Endometrial microvascular endothelial cells (primary cell): ENCODE measurements around the gene RTL1. TPM values are rescaled to one million over a fixed set of nuclear protein-coding genes. Genes with fewer than 3 reads are reported as not detected.

Experiments
- in situ Hi-C: cut with HindIII; loops from 2 replicates; pipeline ENCODE4 v1.10.0; 2017; ENCODE audit warnings: low sequenced_read_pairs, low pct_unique_long_range_greater_than_20kb; ENCODE audit errors: inconsistent ontology term
- total RNA-seq: library from RNA; depleted of rRNA; stranded (reverse); fragments of >200 nt; gene quantifications from one replicate; pipeline ENCODE4 v1.2.3, GENCODE V29; 2015; ENCODE audit errors: inconsistent ontology term

RTL1 gene
- total RNA-seq, 1 donor from 2014 or later, result not detected

DNA sequence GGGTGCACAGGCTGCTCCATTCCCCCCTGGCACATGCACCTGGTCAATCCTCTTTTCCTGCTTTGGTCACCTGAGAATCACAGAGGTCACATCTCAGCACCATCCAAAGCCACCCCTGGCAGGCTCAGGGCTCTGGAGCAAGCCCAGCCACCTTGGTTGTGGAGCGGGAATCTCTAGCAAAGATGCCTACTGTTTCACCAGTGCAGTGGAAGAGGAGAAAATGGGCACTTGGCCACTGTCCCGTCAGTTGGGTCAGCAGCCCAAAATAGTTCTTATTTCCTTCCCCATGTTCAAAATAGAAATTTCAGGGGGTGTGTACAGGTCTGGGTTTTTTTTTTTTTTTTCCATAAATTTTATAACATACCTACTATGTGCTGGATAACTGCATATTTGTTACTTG is 18.3 kb downstream of the RTL1 start:
- in situ Hi-C loops, result no loop called here

DNA sequence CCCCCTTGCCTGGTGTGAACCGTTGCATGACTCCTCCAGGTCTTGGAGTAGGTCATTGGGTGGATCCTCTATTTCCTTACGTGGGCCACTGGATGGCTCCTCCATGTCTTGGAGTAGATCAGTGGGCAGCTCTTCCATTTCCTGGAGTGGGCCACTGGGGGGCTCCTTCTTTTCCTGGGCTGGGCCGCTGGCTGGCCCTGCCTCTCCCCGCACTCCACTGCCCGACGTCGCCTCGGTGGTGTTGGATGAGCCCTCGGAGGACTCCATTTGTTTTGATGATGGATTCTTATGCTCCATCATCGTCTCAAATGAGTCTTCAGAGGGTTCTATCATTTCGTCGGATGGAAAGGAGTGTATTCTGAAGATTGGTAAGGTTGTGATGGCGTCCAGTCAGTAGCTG is 19.1 kb downstream of the RTL1 start:
- in situ Hi-C loops, result no loop called here

DNA sequence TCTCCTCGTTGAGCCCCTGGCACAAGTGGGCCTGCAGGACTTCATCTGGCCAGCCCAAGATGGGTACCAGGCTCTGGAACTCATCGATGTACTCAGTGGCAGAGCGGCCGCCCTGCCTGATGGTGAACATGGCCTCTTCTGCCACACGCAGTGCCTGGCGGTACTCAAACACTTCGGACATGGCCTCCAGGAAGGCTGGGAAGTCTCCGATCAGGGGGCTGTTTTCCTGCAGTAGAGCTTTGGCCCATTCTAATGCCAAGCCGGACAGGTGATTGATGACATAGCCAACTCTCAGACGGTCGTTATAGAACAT is 19.8 kb downstream of the RTL1 start:
- in situ Hi-C loops, result no loop called here

DNA sequence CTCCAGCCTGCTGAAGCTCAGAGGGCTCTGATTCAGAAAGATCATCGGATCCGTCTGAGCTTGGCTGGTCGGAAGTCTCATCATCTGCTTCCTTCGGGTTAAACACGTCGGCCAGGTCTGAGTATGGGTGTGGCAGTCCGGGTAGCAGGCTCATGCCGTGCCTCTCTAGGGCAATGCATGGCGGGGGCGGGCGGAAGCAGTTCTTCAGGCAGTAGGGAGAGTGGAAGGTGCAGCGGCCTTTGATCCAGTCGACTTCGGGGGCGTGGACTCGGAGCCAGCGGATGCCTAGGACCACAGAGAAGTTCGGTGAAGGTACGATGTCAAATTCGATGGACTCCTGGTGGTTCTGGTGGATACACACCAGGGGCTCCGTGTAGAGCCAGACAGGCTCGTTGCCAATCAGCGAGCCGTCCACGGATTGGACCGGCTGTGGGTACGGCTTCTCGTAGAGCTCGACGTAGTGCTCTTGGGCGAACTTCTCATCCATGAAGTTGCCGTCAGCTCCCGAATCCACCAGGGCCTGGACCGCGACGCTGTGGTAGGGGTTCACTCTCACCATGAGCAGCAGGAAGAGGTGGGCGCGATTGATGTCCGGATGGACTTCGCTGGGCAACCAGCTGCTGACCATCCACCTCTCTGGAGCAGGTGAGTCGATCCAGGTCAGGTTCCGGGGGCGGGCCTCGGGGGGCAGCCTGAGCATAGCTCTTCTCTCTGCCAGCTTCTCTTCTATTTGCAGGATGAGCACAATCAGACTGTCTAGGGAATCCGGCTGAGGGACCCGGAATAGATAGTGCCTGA is 20.3 kb downstream of the RTL1 start:
- in situ Hi-C loops, result no loop called here

DNA sequence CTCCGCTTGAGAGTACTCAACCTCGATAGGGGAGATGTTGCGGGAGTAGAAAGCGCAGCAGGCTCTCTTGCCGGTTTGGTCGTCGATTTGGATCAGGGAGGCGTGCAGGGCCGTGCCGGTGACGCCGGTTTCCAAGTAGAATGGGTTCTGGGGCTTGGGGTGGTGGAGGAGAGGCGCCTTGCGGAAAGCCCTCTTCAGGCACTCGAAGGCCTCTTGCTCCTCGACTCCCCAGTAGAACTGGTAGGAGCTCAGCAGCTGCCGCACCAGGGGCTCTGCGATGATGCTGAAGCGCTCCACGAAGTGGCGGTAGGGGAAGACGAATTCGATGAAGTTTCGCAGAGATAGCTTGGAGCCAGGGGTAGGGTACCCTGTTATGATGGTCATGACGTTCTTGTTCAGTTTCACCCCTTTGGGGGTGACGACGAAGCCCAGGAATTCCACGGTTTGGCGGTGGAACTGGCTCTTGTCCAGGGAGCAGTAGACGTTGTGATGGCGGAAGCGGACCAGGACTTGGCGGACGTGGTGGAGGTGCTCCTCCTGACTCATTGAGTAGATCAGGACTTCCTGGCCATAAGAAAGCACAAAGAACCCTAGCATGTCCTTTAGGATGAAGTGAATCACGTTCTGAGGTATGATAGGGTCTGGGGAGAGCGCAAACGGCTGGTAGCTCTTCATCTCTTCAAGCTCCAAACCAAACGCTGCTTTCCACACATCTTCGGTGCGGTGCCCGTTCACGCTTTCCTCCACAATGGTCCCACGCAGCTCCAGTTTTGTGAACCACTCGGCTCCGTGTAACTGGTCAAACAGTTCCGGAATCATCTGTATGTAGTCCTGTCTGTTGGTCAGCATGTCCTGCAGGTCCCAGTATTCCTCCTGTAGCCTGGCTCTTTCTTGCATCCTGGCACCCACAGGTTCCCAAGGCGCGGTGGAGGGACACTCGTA is 21.2 kb downstream of the RTL1 start:
- in situ Hi-C loops, result no loop called here

DNA sequence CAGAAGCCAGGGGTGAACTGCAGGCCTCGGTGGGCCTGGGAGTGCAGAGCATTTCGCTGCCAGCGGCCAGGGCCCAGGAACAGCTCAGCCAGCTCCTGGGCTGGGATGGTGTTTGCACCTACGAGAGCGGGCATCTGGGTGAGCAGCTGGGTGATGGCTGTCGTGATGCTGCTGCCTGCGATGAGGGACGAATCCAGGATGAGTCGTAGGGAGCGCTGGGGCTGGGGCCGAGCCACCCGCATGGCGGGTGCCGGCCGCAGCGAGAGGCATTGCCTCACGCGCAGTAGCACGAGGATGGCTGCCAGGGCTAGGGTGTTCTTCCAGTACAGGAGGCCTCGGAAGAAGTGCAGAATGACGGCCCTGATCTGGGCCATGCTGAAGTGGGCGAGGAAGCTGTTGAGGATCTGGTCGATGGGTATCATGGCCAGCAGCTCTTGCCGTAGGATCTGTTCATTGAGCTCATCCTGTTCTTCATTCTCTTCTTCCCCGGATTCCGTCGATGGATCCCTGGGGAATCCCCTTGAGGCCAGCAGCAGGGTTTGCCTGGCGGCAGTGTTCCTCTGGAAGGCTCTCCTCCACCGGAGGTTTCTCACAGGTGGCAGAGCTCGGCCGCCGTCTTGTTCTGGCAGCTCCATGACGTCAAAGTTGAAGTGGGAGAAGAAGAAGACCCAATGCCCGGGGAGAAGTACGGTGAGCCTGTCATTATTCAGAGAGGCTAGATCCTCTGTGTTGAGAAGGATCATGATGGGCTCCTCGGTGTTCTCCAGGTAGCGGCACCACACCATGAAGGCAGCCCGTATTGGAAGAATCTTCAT is 22.1 kb downstream of the RTL1 start:
- in situ Hi-C loops, result no loop called here

DNA sequence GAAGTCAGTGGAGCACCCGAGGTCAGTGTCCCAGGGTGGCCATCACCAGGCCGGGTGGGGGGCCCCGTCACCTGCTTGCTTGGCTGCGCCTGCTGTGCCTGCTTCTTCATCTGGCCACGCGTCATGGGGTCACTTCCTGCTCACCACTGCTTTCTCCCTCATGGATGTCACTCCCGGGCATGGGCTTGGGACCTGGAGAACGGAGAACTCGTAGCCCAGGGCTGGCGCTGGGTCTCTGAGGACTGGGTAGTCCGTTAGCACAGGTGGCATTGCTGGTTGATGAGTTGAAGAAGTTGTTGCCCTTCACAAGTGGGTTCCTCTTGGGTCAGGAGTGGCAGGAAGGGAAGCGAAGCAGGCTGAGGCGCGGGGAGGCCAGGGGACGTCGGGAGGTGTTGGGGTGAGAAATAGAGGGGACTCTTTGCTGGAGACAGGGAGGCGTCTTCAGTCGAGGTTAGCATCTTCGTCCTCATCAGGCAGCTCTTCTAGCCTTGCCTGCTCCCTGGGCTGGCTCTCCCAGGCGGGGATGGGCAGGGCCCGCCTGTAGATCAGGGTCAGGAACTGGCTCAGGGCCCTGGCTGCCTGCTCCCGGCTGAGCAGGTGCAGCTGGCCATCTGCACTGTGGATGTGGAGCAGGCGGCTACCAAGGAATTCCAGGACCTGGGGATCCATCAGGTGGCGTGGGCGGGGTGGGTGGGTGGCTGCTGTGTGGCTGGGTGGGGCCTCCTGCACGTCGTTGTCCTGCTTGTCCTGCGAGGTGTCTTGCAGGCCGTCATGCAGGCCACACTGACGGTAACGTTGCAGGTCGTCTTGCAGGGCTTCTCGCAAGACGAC is 23.0 kb downstream of the RTL1 start:
- in situ Hi-C loops, result no loop called here

DNA sequence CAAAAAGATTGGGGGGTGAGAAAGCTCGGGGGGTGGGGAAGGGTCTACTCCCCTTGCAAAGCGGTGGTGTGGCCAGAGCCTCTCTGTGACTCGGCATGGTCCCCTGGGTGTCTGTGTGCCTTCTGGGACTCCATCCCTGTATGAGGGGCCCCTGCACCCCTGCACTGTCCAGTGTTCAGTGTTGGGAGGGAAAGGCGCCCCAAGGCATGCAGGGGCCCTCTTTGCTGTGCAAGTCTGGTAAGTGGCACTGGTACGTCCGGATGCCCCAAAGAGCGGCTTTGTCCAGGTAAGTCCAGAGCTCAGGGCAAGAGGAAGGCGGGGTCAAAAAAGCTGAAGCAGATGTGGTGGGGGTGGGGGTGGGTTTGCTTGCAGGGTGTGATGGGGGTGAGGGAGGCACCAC is 23.7 kb downstream of the RTL1 start:
- in situ Hi-C loops, result no loop called here

DNA sequence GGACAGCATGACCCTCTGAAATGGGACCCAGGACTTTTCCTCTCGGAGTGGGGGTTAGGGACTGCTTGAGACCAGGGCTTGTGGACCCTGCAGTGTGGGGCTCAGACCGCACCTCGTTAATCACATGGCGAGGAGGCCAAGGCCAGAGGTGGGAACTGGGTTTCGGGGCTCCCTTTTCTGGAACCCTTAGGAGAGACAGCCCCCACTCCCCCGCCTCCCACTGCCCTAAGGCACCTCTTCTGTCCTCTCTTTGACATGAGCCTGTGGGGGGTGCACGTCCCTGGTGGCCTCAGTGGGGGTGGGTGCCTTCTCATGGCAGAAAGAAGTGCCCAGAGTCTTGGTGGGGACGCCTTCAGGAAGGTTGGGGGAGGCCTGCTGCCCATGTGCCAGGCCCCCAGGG is 24.3 kb downstream of the RTL1 start:
- in situ Hi-C loops, result no loop called here

DNA sequence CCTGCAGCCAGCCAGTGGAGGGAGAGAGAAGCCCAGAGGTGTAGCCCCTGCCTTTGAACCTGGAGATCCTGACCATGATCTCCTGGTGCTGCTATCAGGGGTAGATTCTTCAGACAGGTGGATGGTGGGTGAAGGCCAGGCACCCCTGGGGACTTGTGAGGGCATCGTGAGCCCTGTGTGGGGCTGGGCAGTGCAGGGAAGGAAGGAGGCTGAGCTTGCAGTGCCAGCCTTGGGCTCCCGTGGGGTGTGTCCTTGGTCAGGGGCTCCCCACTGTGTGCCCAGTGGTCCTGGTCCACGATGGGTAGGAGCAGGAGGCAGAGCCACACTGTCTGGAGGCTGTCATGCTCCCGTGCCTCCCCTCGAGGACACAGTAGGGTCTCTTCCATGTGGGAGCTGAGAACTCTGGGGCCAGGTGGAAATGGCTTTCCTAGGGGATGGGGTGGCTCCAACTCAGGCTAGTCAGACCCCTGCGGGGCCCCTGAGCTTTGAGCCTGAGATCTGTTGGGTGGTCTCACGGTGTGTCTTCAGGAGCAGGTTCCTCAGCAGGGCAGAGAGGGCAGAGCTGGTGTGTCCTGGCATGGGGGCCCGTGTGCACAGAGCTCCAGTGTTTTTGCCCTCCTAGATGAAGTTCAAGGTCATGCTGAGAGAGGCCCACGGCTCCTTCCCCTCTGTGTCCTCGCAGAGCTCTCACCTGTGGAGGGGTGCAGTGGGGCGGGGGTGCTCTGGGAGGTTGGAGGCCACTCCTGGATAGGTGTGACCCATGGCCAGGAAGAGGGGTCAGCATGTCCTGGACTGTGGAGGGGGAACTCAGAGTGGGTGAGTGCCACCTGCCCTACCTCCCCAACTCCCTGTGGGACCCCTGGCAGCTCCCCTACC is 25.0 kb downstream of the RTL1 start:
- in situ Hi-C loops, result no loop called here

DNA sequence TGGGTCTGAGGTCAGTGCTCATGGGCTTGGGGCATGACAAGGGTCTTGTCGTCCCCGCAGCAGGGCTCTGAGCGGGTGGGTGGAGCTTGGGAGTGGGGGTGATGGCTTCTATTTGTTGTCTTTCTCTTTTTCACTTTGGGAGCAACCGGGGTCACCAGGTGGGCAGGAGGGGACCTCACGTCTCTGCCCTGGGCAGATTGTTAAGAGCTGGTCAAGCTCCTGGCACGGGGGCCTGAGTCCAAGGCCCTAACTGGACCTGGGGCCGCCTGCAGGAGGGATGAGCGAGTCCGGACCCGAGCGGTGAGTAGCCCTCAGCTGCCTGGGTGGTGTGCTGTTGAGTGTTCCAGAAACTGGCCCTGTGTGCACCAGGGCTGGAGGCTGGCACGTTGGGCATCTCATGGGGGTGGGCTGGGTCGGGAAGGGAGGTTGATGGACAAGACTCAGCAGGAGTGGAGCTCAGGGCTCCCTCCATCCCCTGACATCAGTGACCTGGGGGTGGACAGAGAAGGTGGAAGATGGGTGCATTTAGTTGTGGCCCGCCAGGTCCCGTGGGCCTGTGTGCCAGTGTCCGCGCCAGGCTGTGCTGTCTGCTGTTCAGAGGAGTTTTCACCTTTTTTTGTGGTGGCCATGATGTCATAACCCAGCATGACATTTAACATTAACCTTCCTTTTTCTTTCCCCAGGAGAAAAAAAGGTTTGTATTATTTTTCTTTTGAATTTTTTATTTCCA is 27.5 kb downstream of the RTL1 start:
- in situ Hi-C loops, result no loop called here

DNA sequence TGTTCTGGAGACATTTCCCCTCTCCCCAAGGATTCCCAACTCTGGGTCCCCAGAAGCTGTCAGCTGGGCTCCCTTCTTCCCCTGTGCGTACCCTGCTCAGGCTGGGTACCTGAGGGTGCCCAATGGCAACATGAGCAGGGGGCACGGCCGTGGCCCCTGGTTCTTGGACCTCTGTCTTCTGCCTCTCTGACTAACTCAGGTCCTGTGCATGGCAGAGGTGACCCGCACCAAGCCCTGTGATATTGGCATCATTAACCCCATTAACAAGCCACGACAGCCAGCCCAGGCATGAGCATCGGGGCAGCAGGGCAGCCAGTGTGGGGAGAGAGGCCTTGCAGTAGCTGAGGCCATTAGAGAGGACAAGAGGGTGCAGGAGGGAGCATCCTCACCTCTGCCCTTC is 28.4 kb downstream of the RTL1 start:
- in situ Hi-C loops, result no loop called here

DNA sequence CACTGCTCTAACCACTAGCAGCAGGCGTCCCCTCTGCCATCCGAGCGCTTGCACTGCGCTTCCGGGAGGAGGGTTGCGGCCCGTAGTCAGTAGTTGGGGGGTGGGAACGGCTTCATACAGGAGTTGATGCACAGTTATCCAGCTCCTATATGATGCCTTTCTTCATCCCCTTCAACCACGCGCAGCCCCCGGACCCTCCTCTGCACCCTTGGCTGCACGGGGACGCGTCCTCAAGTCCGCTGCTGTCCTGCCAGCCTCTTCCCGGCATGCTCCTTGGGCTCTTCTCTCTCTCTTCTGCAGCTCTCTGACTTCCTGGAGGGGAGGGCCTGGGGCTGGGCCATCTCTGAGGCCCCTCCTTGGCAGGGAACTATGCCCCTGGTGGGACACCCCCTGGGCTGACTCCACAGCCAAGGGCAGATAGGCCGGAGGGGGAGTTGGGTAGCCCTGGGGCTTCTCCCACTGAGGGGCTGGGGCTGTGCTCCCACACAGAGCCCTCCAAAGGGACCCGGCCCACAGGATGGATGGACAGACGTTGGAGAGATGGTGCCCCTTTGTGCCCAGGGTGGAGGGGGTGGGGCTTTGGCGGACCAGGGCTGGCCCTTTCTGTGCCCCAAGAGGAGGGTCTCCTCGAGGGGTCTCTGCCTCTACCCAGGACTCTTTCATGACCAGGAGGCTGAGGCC is 29.0 kb downstream of the RTL1 start:
- in situ Hi-C loops, result no loop called here

DNA sequence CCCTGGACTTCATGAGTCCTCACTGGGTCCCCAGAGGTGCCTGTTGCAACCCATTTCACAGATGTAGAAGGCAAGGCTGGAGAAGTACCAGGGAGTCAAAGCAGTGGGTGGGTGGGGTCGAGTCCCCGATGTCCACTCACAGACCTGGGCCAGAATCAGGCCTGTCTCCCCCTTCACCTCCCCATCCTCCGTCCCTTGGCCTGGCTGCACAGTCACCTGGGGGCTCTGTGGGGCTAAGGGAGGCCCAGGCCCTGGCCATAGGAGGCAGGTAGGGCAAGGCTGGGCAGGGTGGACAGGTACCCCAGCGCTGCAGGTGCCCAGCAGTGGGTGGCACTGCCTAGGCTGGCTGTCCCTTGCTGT is 29.5 kb downstream of the RTL1 start:
- in situ Hi-C loops, result no loop called here

DNA sequence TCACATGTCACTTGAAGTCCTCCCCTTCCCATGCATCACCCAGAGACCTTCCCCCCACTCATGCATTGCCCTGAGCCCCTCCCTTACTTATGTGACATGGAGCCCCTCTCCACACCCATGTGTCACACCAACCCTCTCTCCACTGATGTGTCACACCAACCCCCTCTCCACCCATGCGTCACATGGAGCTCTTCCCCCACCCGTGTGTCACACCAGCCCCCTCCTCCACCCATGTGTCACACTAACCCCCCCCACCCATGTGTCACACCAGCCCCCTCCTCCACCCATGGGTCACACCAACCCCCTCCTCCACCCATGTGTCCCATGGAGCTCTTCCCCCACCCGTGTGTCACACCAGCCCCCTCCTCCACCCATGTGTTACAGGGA is 30.4 kb downstream of the RTL1 start:
- in situ Hi-C loops, result no loop called here

DNA sequence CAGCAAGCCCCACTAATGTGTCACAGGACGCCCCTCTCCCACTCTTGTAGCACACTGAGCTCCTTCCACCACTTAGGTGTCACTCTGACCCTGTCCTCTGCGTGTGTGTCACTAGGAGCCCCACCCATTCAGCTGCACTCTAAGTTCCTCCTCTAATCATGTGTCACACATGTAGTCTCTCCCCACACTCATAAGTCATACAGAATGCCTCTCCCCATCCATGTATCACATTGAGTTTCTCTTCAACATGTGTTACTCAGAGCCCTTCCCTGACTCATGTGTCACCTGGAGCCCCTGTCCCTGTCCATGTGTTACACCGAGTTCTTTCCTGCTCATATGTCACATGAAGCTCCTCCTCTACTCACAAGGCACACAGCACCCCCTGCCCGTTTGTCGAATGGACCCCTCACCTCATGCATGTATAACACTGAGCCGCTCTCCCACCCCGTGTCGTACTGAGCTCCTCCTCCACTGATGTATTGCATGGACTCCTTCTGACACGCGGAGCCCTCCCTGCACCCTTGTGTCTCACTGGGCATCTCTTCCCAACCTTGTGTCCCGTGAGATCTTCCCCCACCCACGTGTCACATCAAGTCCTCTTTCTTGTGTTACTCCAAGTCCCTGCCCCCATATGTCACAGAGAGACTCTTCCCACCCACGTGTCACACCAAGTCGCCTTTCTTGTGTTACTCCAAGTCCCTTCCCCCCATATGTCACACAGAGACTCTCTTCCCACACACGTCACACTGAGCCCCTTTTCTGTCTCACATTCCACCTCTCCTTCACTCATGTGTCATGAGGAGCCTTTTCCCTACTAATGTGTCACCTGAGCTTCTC is 31.0 kb downstream of the RTL1 start:
- in situ Hi-C loops, result no loop called here
